ENCODE data around the gene MEGF6. TPM values are rescaled to one million over a fixed set of nuclear protein-coding genes. Genes with fewer than 3 reads are reported as not detected.

The MEGF6 gene
- total RNA-seq, 3 donors from 2014 or later = 0.43 to 0.98 (median 0.84) TPM

DNA sequence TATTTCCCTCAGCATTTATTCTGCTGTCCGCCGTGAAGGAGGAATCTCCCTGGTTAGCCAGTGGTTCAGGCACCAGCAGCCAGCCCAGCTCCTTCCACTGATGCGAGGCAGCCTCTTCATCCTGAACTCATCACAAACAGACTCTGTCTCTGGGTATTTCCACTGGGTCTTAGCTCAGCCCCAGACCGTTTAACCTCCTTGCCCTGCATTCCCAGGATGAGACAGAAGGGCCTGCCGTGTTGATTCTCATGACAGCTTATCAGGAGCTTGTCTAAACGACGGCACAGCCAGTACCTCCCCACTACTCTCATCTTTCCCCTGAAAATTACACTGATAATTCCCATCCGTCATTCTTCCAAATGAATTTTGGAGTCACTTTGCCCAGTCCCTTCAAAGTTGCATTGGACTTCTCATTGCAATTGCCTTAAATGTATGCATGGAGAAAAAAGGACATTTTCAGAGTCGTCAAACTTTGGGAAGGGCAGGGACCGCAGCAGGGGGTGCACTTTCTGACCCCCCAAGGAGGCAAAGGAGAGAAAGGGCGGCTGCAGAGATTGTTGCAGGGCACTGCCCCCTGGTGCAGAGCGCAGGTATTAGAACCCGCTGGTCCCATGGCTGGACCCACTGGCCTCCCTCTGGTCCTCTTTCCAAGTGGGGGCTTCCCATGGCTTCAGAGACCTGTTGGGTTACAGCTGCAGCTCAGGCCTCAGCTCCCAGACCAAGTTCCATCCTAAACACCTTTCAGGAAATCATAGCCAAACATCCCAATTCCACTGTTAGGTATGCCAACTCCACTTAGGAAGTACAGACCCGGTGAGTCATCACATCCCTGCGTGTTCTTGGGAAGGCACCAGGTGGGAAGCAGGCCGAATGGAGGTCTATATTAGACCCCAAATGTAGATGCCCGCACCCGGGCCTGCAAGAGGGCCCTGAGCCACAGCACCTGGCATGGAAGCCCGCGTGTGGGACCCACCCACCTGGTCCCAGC is 3.7 kb upstream of the MEGF6 start:
- DNase-seq = no peak
- ATAC-seq = no peak
- H3K9me3 Mint-ChIP-seq = no peaks in the 10 kb centered on the region

DNA sequence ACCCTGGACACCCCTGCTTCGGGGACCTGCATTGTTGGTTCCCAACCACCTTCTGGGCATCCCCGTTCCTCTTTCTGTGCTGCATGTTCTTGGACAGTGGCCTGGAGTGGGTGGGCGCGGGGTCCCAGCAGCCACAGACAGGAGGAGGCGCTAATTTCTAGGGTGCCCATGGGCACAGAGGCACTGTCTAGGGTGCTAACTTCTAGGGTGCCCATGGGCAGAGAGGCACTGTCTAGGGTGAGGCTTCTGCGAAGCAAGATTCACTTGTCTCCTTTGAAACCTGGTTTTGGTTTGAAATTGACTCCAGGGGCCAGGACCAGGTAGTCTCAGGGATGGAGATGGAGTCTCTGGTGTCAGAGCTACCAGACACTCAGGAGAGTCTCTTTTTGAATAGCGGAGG is 815 bp upstream of the MEGF6 start:
- H3K36me3 Mint-ChIP-seq (ENCODE audit: insufficient read depth) = no peaks in the 10 kb centered on the region
- peak overlapping the region; percentile 72 for H3K4me3 Mint-ChIP-seq
- H3K27me3 Mint-ChIP-seq (ENCODE audit: low read depth) = peaks cover 17% of the 10 kb centered on the region
- peaks cover 6% of the 10 kb centered on the region for H3K4me1 Mint-ChIP-seq (ENCODE audit: low read depth)
- ATAC-seq = no peak
- H3K9me3 Mint-ChIP-seq = no peaks in the 10 kb centered on the region
- no peak for DNase-seq

More for the DNA sequence above, 3.7 kb upstream of the MEGF6 start:
- Mint-ChIP-seq H3K4me3 (no peak overlapping the region), H3K36me3 (ENCODE audit: insufficient read depth) (no peaks in the 10 kb centered on the region), H3K27me3 (ENCODE audit: low read depth) (peaks cover 4% of the 10 kb centered on the region), H3K4me1 (ENCODE audit: low read depth) (peaks cover 17% of the 10 kb centered on the region)

DNA sequence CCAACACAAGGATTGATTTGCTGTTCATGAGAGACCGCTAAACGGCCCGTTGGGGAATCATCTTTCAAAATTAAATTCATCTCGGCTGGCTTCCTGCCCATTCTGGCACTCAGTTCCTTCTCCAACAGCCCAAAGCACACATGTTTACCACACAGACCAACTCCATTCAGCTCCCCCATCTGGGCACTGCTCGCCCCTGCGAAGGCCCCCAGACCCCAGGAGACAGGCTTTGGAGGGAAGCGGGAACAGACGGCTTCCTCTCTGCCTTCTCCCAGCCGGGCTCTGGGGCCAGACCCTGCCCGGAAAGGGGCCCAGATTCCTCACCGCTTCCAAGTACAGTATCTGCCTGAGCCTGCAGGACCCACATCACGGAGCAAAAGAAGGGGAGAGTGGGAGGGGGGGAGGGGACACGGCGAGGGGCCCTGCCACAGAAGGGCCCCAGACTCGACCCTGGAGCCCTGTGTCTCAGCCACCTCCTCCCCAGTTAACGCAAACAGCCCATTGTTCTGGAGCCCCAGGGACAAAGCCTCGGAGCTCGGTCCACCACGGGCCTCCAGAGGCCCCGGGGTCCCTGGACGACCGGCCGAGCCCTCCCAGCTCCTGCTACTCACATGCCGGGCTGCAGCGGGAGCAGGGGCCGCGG is 660 bp downstream of the MEGF6 start:
- no peaks in the 10 kb centered on the region for H3K36me3 Mint-ChIP-seq (ENCODE audit: insufficient read depth)
- no peak for DNase-seq
- peaks cover 6% of the 10 kb centered on the region for H3K4me1 Mint-ChIP-seq (ENCODE audit: low read depth)
- H3K27me3 Mint-ChIP-seq (ENCODE audit: low read depth) = peaks cover 17% of the 10 kb centered on the region
- no peak for ATAC-seq
- peak overlapping the region; percentile 53 for H3K4me3 Mint-ChIP-seq
- no peaks in the 10 kb centered on the region for H3K9me3 Mint-ChIP-seq

DNA sequence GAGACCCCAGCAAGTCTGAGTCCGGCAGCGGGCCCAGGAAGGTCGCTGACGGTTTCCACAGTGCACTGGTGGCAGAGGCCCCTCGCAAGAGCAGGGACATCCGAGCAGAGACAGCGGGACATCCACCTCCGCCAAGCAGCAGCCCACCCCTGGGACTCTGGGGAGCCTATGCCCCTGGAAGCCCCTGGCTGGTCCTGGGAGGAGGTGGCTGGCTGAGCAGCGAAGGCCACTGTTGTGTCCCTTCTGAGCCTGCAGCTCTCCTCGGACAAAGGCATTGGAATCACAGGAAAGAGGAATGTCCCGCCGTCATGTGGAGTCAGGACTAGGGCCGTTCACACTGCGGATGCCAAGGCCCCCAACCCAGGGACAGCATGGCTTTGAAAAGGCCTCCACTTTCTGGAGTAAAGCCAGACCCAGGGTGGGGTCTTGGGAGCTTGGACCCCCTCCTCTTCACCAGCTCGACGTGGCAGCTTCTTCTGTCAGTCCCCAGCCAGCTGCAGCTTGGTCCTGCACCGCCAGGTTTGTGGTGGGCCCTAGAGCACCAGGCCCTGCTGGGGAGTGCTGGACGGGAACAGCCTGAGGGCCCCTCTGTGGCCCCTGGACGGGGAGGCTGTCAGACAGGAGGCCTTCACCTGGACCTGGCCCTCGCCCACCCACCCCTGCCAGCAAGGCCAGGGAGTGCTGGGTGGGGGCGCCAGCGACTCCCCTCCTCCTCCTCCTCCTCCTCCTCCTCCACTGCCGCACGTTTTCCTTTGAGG is 1.4 kb downstream of the MEGF6 start:
- DNase-seq (no peak), ATAC-seq (no peak)
- peaks cover 17% of the 10 kb centered on the region for H3K27me3 Mint-ChIP-seq (ENCODE audit: low read depth)
- peaks cover 6% of the 10 kb centered on the region for H3K4me1 Mint-ChIP-seq (ENCODE audit: low read depth)
- H3K4me3 Mint-ChIP-seq = peak overlapping the region; percentile 53
- no peaks in the 10 kb centered on the region for H3K36me3 Mint-ChIP-seq (ENCODE audit: insufficient read depth)
- no peaks in the 10 kb centered on the region for H3K9me3 Mint-ChIP-seq

DNA sequence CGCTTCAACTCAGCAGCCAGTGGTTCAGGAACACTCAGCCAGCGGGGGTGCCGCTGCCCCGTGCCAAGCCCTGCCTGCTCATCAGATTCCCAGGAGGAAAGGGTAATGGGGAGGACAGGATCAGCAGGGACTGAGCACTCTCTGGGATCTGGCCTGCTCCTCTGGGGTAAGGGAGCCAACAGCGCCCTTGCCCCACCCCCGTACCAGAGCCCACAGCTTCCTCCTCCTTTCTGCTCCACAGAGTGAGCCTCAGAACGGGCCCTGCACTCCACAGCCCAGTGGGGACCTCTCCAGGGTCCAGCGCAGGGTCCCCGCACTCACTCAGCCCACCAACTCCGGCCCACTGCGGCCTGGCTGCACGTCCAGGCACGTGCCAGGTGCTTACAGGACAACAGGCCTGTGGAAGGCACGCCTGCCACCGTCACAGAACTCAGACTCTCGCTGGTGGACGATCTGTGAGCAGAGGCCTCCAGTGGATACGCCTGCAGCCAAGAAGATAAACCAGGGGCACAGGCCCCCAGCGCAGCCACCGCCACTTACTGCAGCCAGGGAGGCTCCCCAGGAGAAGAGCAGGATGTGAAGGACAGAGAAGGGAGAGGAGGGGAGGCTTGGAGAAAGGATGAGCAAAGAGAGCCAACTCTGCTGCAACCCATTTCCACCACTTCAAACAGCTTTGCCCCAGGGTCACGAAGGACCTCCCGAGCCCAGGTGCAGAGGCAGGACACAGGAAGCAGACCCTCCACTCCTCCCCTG is 2.1 kb downstream of the MEGF6 start:
- H3K27me3 Mint-ChIP-seq (ENCODE audit: low read depth) = peaks cover 17% of the 10 kb centered on the region
- no peak for DNase-seq
- no peaks in the 10 kb centered on the region for H3K36me3 Mint-ChIP-seq (ENCODE audit: insufficient read depth)
- no peak overlapping the region for H3K4me3 Mint-ChIP-seq
- peaks cover 6% of the 10 kb centered on the region for H3K4me1 Mint-ChIP-seq (ENCODE audit: low read depth)
- no peak for ATAC-seq
- H3K9me3 Mint-ChIP-seq = no peaks in the 10 kb centered on the region

DNA sequence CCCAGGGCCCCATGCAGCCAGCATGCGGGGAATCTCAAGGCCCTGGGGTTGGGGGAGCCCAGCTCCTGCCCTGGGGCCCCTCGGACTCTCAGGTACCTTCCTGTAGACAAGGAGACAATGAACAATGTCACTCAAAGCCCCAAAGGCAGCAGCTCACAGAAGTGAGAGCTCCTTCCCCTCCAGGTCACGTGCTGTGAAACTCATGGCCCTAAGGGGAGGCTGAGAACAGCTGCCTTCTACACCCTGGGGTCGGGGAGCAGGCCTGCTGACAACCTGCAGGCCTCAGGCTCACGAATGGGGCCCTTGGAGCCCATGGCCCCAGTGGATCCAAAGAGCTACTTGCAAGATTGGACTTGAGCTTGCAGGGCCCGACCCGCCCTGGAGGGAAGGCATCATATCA is 3.2 kb downstream of the MEGF6 start:
- H3K9me3 Mint-ChIP-seq = no peaks in the 10 kb centered on the region
- peaks cover 6% of the 10 kb centered on the region for H3K4me1 Mint-ChIP-seq (ENCODE audit: low read depth)
- DNase-seq (no peak), ATAC-seq (no peak)
- peaks cover 17% of the 10 kb centered on the region for H3K27me3 Mint-ChIP-seq (ENCODE audit: low read depth)
- H3K36me3 Mint-ChIP-seq (ENCODE audit: insufficient read depth) = no peaks in the 10 kb centered on the region
- no peak overlapping the region for H3K4me3 Mint-ChIP-seq

DNA sequence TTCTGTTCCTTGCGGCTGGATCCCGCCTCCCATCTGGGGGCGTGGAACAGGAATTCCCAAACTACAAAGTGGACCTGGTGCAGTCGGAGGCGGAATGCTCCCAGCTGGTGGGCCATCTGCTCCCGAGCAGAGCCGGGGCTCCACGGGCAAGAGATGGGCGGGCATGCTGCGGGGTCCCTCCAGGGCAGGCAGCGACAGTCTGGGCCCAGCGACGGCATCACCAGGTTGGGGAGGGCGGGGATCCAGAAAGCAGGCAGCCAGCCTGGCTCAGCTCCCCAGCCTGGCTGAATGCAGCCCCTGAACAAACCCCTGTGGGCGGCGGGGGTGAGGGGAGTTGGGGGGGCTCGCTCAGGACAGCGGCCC is 3.6 kb downstream of the MEGF6 start:
- Mint-ChIP-seq H3K27me3 (ENCODE audit: low read depth) (peaks cover 17% of the 10 kb centered on the region), H3K4me1 (ENCODE audit: low read depth) (peaks cover 6% of the 10 kb centered on the region), H3K4me3 (no peak overlapping the region), H3K36me3 (ENCODE audit: insufficient read depth) (no peaks in the 10 kb centered on the region), H3K9me3 (no peaks in the 10 kb centered on the region)
- DNase-seq = no peak
- ATAC-seq = no peak

DNA sequence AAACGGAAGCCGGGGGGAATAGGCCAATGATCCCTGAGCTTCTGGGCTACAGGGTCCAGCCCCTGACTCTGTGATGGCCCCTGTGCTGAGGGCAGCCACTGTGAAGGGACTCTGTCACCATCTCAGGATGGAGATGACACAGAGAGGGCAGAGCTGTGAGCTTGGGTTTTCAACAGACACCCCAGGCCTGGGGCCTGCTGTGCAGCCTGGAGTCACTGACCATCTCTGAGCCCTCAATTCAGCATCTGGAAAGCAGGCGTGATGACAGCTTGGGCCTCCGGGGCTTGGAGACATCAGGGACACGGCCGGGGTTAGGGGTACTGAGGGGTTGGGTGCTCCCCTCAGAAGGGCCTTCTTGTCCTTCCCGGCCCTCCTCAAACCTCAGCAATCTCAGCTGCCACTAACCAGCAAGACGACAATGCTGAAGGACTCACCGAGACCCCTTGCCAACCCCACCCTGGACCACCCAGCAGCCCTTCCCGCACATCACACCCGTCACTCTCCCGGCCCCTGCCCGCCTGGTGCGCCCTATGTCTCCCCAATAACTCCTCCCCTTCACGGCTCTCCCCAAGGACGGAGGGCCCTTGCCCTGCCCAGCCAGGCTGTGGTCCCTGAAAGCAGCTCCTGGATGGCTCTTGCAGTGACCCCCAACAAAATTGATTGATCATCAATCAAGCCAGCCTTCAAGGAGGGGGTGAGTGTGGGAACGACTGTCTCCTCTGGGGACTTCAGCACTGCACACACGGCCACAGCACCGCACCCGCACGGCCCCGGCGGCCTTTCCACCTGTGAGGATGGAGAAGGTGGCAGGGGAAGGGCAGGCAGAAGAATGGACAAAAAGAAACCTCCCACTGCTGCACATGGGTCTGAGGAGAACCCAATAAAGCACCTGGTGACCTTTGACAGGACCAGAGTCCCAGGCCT is 4.3 kb downstream of the MEGF6 start:
- Mint-ChIP-seq H3K4me3 (no peak overlapping the region), H3K4me1 (ENCODE audit: low read depth) (peaks cover 6% of the 10 kb centered on the region), H3K27me3 (ENCODE audit: low read depth) (peaks cover 17% of the 10 kb centered on the region), H3K36me3 (ENCODE audit: insufficient read depth) (no peaks in the 10 kb centered on the region), H3K9me3 (no peaks in the 10 kb centered on the region)
- DNase-seq (no peak), ATAC-seq (no peak)

DNA sequence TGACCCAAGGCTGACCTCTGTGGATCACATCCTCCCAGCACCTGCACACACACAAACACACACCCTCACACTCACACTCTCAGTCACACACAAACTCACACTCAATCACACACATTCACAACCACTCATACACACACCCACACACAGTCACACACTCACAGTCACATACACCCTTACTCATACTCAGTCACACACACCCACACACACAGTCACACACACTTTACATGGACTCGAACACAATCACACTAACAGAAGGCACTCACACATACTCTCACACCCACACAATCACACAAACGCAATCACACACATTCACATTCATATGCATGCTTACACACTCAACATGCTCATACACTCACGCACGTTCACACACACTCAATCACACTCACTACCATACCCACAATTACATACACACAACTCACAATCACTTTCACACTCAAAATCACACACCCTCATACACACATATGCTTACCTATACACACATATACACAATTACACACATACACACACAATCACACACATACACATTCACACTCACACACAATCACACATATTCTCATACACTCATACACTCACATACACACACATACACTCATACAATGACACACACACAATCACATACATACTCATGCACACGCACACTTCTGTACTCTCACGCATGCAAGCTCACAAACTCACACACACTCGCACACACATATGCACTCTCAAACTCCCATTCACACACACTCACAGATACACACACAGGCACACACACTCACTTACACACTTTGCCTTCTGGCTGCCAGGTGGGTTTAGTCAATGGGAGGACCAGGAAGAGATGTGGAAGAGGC is 6.1 kb downstream of the MEGF6 start:
- no peak for ATAC-seq
- Mint-ChIP-seq H3K27me3 (ENCODE audit: low read depth) (peaks cover 13% of the 10 kb centered on the region), H3K4me3 (no peak overlapping the region), H3K9me3 (no peaks in the 10 kb centered on the region), H3K36me3 (ENCODE audit: insufficient read depth) (no peaks in the 10 kb centered on the region), H3K4me1 (ENCODE audit: low read depth) (no peaks in the 10 kb centered on the region)
- no peak for DNase-seq

DNA sequence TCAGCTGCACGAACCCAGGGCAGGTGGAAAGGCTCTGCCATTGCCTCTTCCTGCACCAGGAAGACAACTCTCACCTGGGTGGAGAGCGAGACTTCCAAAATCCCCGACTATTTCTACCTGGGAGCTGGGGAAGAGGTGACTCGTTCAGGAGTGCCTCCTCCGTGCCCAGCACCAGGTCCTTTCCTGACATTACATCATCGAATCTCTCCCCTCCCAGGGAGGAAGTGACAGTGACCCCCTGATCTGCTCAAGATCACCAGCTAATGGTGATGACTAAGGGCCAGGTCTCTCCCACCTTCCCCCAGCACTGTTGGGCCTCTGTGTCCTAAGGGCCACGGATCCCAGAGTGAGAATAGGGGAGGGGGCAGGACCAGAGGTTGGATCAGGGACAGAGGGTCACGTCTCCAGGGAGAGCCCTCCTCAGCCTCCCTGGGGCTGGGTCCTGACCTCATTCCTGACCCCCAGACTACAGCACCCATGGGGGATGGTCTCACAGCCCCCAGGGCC is 6.8 kb downstream of the MEGF6 start:
- DNase-seq (no peak), ATAC-seq (no peak)
- Mint-ChIP-seq H3K27me3 (ENCODE audit: low read depth) (peaks cover 13% of the 10 kb centered on the region), H3K4me3 (no peak overlapping the region), H3K4me1 (ENCODE audit: low read depth) (no peaks in the 10 kb centered on the region), H3K36me3 (ENCODE audit: insufficient read depth) (no peaks in the 10 kb centered on the region), H3K9me3 (no peaks in the 10 kb centered on the region)

DNA sequence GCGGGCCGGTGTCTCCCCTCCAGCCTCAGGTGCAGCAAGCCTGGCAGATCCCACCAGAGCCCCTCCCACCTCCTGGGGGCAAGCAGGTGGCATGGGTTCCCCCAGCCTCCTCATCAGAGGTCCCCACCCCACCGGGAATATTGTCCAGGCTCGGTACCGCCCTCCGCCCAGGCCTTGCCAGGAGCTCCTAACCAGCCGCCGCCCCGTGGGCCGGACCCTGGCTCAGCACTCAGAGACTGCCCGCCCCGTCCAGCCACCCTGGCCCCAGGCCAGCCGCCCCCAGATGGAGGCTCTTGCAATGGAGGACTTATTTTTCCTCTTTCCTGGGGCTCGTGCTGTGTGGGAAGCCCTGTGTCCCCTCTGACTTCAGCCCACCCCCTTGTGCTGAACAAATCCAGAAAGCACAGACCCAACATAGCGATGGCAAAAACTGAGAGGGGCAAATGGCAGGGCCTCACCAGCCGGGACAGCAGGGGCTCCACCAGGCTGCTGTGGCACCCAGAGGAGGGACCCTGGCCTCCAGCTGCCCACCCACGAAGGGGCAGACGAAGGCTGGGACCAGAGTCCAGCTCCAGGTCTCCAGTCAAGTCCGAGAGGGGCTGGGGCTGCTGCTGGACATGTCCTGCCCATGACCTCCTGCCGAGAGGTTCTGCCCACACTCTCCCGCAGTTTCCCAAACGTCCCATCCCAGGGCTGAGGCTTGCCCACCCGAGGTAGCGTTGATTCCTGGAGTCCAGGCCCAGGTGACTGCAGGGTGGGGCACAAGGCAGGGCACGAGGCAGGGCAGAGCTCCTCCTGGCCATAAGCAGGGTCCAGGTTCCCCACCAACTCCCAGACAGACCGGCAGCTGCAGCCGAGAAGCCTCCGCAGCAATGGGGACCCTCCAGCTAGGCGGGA is 7.5 kb downstream of the MEGF6 start:
- peaks cover 8% of the 10 kb centered on the region for H3K27me3 Mint-ChIP-seq (ENCODE audit: low read depth)
- DNase-seq = no peak
- H3K4me3 Mint-ChIP-seq = no peak overlapping the region
- H3K9me3 Mint-ChIP-seq = no peaks in the 10 kb centered on the region
- H3K4me1 Mint-ChIP-seq (ENCODE audit: low read depth) = no peaks in the 10 kb centered on the region
- no peak for ATAC-seq
- H3K36me3 Mint-ChIP-seq (ENCODE audit: insufficient read depth) = no peaks in the 10 kb centered on the region

DNA sequence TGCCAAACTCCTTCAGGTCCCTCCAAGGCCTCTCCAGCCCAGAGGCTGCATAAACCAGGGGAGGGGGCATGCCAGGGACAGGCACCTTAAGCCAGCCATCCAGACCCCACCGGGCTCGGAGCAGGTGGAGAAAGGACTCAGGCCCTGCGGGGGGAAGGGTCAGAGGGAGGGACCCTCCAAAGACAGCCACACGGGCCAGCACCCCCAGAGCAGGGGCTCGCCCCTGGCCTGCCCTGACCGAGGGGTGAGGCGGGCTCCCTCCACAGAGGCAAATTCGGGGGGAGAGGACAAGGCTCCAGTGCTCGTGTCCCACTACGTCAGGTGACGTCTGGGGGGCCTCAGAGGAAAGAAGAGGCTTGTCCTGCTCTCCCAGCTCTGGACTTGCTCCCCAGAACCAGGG is 8.2 kb downstream of the MEGF6 start:
- Mint-ChIP-seq H3K27me3 (ENCODE audit: low read depth) (peaks cover 3% of the 10 kb centered on the region), H3K4me3 (no peak overlapping the region), H3K4me1 (ENCODE audit: low read depth) (peaks cover 3% of the 10 kb centered on the region), H3K9me3 (no peaks in the 10 kb centered on the region), H3K36me3 (ENCODE audit: insufficient read depth) (no peaks in the 10 kb centered on the region)
- DNase-seq = no peak
- ATAC-seq = no peak
